Measurements from ENCODE around the gene NUBP2. TPM values are rescaled to one million over a fixed set of nuclear protein-coding genes. Genes with fewer than 3 reads are reported as not detected.

Gene NUBP2
- total RNA-seq, 1 donor from 2014 or later = 111 TPM

DNA sequence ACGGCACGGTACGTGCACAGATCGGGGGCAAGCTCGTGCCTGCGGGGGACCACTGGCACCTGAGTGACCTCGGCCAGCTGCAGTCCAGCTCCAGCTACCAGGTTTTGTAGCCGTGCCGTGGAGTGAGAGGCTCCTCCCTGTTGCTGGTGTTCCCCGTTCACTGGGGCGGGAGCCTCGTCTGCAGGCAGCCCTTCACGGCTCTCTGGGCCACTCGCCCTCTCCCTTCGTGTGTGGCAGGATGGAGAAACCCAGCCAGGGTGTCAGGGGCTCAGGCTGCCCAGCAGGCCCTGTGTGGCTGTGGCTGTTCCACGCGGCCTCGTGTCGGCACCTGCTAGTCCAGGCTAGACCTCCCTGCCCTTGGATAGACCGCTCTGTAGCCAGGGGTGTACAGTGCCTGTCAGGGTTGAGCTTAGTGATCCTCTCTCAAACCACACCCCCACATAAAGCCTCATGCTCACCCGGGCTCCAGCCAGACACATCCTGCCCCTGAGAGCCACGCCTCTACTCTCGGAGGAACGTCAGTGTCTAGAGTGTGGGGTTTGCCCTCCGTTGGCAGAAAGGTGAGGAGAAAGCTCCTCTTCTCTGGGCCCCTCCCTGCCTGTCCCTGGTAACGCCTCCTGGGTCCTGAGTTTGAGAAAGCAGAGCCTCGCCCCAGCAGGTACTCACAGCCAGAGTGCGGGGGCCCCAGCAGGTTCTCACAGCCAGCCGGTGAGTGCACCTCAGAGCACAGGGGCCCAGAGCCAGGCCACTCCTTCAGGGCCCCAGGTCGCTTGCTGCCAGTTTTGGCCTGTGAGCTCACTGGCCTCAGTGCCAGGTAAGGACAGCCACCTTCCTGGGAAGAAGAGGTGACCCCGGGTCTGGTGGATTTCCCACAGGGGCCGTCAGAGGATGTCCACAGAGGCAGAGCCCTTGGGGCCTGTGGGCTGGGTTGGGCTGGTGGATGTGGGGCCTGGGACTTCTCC, 39.1 kb upstream of the NUBP2 start:
- no peak for DNase-seq (ENCODE audit: low read depth)
- H3K4me3 ChIP-seq (ENCODE audit: low read depth, low read length) = no peak overlapping the region
- TF ChIP-seq CTCF (conservative IDR thresholded peaks at IDR 0.05; ENCODE audit: low read depth, low read length) = no peak

GRCh38 chr16:1744338-1744840, 38.4 kb upstream of the NUBP2 start:
- no peak for TF ChIP-seq CTCF (conservative IDR thresholded peaks at IDR 0.05; ENCODE audit: low read depth, low read length)
- DNase-seq (ENCODE audit: low read depth) = no peak
- H3K4me3 ChIP-seq (ENCODE audit: low read depth, low read length) = no peak overlapping the region

GRCh38 chr16:1745181-1745899, 37.4 kb upstream of the NUBP2 start:
- no peak overlapping the region for H3K4me3 ChIP-seq (ENCODE audit: low read depth, low read length)
- DNase-seq (ENCODE audit: low read depth) = no peak
- no peak for TF ChIP-seq CTCF (conservative IDR thresholded peaks at IDR 0.05; ENCODE audit: low read depth, low read length)

DNA sequence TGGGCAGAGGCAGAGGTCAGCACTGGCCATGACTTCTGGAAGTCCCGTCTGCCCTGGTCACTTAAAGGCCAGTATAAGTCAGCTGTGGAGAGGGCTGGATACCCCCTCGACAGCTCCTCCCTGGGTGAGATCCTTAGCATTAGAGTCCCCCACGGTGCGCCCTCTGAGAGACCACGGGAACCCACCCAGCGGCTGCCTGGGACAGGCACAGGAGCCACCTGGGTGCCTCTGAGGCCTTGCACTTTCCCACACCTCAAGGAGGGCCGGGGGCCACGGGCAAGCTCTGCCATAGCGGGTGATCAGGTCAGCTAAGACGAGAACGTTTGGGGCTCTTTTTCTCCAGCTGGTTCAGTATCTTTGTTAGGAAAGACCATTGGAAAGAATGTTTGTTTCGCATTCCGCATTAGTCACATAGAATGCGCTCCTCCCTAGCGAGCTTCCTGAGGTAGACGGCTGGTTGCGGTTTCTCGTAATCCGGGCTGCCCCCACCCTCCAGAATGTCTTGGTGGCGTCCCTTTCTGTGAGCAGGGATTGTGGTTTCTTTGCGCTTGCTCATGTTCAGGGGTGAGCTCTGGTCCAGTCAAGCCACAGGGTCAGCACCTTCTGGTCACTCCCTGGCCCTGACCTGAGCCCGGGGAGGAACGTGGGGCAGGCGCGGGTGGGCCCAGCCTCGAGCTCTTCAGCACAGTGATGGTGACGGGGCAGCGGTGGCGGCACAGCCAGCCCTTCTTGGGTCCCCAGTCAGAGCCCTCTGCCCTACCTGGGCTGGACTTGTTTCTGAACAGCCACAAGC, 36.7 kb upstream of the NUBP2 start:
- no peak for TF ChIP-seq CTCF (conservative IDR thresholded peaks at IDR 0.05; ENCODE audit: low read depth, low read length)
- no peak overlapping the region for H3K4me3 ChIP-seq (ENCODE audit: low read depth, low read length)
- DNase-seq (ENCODE audit: low read depth) = no peak

- H3K4me3 ChIP-seq (ENCODE audit: low read depth, low read length) = no peak overlapping the region
- TF ChIP-seq CTCF (conservative IDR thresholded peaks at IDR 0.05; ENCODE audit: low read depth, low read length) = no peak
- no peak for DNase-seq (ENCODE audit: low read depth)
Observed at GRCh38 chr16:1746693-1747195, 36.0 kb upstream of the NUBP2 start.

DNA sequence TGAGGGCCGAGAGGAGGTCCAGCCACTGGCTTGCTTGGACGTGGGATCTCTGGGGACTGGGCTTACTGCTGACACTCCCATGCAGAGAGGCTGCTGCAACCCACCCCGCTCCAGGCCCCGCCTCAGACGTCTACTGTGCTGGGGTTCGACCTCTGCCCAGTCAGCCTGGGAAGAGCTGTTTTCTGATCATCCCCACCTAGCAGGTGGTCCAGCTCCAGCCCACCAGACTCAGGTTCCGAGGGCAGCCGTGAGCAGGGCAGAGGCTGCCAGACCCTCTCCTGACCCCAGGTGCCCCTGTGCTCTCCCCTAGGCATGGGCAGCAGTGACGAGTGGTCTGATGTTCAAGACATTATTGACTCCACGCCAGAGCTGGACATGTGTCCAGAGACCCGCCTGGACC, 34.8 kb upstream of the NUBP2 start:
- H3K4me3 ChIP-seq (ENCODE audit: low read depth, low read length) = no peak overlapping the region
- no peak for TF ChIP-seq CTCF (conservative IDR thresholded peaks at IDR 0.05; ENCODE audit: low read depth, low read length)
- DNase-seq (ENCODE audit: low read depth) = no peak
